Endothelial cell of umbilical vein (primary cell): ENCODE data around the gene RAB31. TPM values are rescaled to one million over a fixed set of nuclear protein-coding genes. Genes with fewer than 3 reads are reported as not detected.

Source experiments
- polyA plus RNA-seq, 4 experiments: library from polyadenylated mRNA; depleted of rRNA in 3 of 4; stranded (reverse) in 3 of 4; unstranded in 1 of 4; fragments of >200 nt; gene quantifications; 2 replicates each; pipeline versions ENCODE4 v1.2.1 to v1.2.3, GENCODE V29; 2011 to 2012; ENCODE audit warnings: missing spikeins in 1 of 4
- small RNA-seq: library from RNA; depleted of rRNA; stranded (forward); fragments of <200 nt; gene quantifications from one replicate; pipeline ENCODE3, GENCODE V24; 2012; ENCODE audit warnings: low replicate concordance, low read depth; ENCODE audit not compliant: insufficient read depth, insufficient read length
- total RNA-seq: library from RNA; stranded (reverse); gene quantifications from 2 replicates; pipeline ENCODE4 v1.2.3, GENCODE V29; 2021

RAB31 gene
- total and polyA plus RNA-seq, 2 donors (not counting 3 experiments of a cell fraction or from before 2014, with no cell fraction given) = 30.5 TPM

Small RNA genes within 50 kb of the gene (small RNA-seq; reads per million reads assigned to genes)
- gene RN7SL862P (not detected), gene RNA5SP449 (not detected)

Other genes with a start within 250 kb of the RAB31 start
- gene RALBP1, start 232.8 kb upstream of the RAB31 start, total RNA-seq = 63.5 and 68.4 TPM in 2 replicates
- 55.1 and 55.8 TPM in 2 replicates for gene RALBP1, start 232.8 kb upstream of the RAB31 start, polyA plus RNA-seq
- 152 and 168 TPM in 2 replicates for gene PPP4R1, start 93.7 kb upstream of the RAB31 start, total RNA-seq
- gene PPP4R1, start 93.7 kb upstream of the RAB31 start, polyA plus RNA-seq = 121 and 138 TPM in 2 replicates
- not detected in 2 replicates for gene TXNDC2, start 177.7 kb downstream of the RAB31 start, total RNA-seq
- 0.12 TPM in 1 of 2 replicates, not detected in the other for gene TXNDC2, start 177.7 kb downstream of the RAB31 start, polyA plus RNA-seq
- 163 TPM in 2 replicates for gene VAPA, start 205.7 kb downstream of the RAB31 start, total RNA-seq
- 83.4 and 105 TPM in 2 replicates for gene VAPA, start 205.7 kb downstream of the RAB31 start, polyA plus RNA-seq